Limb (tissue), 2 donors: ENCODE data around the gene BAIAP3.
"Not testable (repeated sequence)": the region's sequence is repeated elsewhere in the genome, so short reads cannot be mapped to it uniquely, and the experiment has no call there.

Source experiments
- DNase-seq, 2 donors: peaks; one replicate each; pipeline ENCODE4 v3.0.0-alpha.2; 2016; ENCODE audit errors: extremely low spot score in 2 of 2

BAIAP3 gene

GRCh38 chr16:1333149-1333812, at the start of gene BAIAP3:
TSS of gene BAIAP3 (plus strand) at chr16:1333645. CDS start at chr16:1338550, 4,905 bp downstream.
- DNase-seq: peak in 1 of 2 donors; percentile 69

GRCh38 chr16:1283996-1284616, 49.3 kb upstream of the BAIAP3 start:
- peak in 1 of 2 donors; percentile 24 for DNase-seq

- DNase-seq: peak in 1 of 2 donors; percentile 33
Measured at GRCh38 chr16:1285669-1286512, 47.6 kb upstream of the BAIAP3 start.

GRCh38 chr16:1286513-1287094, 46.8 kb upstream of the BAIAP3 start:
- DNase-seq: no peak

GRCh38 chr16:1287982-1288670, 45.3 kb upstream of the BAIAP3 start:
- no peak for DNase-seq

GRCh38 chr16:1288813-1289476, 44.5 kb upstream of the BAIAP3 start:
- DNase-seq: no peak

GRCh38 chr16:1289477-1289866, 44.0 kb upstream of the BAIAP3 start:
- DNase-seq: no peak

- no peak for DNase-seq
Measured at GRCh38 chr16:1290063-1290501, 43.4 kb upstream of the BAIAP3 start.

GRCh38 chr16:1290860-1291575, 42.4 kb upstream of the BAIAP3 start:
- DNase-seq: no peak

GRCh38 chr16:1291576-1291974, 41.9 kb upstream of the BAIAP3 start:
- peak in 1 of 2 donors; percentile 23 for DNase-seq

GRCh38 chr16:1292208-1292607, 41.2 kb upstream of the BAIAP3 start:
- not testable (repeated sequence) for DNase-seq

GRCh38 chr16:1292808-1293207, 40.6 kb upstream of the BAIAP3 start:
- not testable (repeated sequence) for DNase-seq

- DNase-seq: no peak
Measured at GRCh38 chr16:1293921-1294656, 39.4 kb upstream of the BAIAP3 start.

GRCh38 chr16:1295465-1295864, 38.0 kb upstream of the BAIAP3 start:
- no peak for DNase-seq

GRCh38 chr16:1296688-1297017, 36.8 kb upstream of the BAIAP3 start:
- DNase-seq: not testable (repeated sequence)

GRCh38 chr16:1297018-1297696, 36.3 kb upstream of the BAIAP3 start:
- DNase-seq: no peak

- no peak for DNase-seq
Measured at GRCh38 chr16:1298406-1298805, 35.0 kb upstream of the BAIAP3 start.

- no peak for DNase-seq
Measured at GRCh38 chr16:1299012-1299867, 34.2 kb upstream of the BAIAP3 start.
